H1 (cell line): ENCODE data around the gene SLC22A24.

ENCODE experiments used
- BRCA1 ChIP-seq: IDR thresholded peaks from 2 replicates; pipeline ENCODE4 v1.6.1; 2012; ENCODE audit warnings: low read depth, low read length, improper control_type of control experiment
- CBX8 ChIP-seq: fragments of 300-800, 300-1000 bp; sonication (generic); IDR thresholded peaks from 2 replicates; pipeline ENCODE4 v1.7.1; 2016; ENCODE audit warnings: low read depth, low read length, borderline replicate concordance
- CTCF ChIP-seq, 3 experiments: IDR thresholded peaks; 1 replicate in 2 of 3; 2 replicates in 1 of 3; pipeline versions ENCODE4 v1.5.1 to v1.6.1; 2011; ENCODE audit warnings: low read length in 3 of 3, mild to moderate bottlenecking in 3 of 3, inconsistent platforms in 2 of 3, low read depth in 1 of 3, moderate library complexity in 1 of 3; ENCODE audit not compliant: insufficient read depth in 1 of 3; ENCODE audit errors: control extremely low read depth in 1 of 3
- EP300 ChIP-seq, 2 experiments: IDR thresholded peaks; 1 replicate in 1 of 2; 2 replicates in 1 of 2; pipeline ENCODE4 v1.6.1; 2011 to 2012; ENCODE audit warnings: low read depth in 2 of 2, low read length in 2 of 2, mild to moderate bottlenecking in 2 of 2, borderline replicate concordance in 1 of 2, inconsistent platforms in 1 of 2, moderate library complexity in 1 of 2
- FOSL1 ChIP-seq: IDR thresholded peaks from 2 replicates; pipeline ENCODE4 v1.6.1; 2011; ENCODE audit warnings: mild to moderate bottlenecking, low read depth, low read length, moderate library complexity; ENCODE audit not compliant: insufficient read depth
- MAX ChIP-seq: IDR thresholded peaks from 2 replicates; pipeline ENCODE4 v1.6.1; 2012; ENCODE audit warnings: inconsistent platforms
- NRF1 ChIP-seq: IDR thresholded peaks from 2 replicates; pipeline ENCODE4 v1.6.1; 2011; ENCODE audit warnings: mild to moderate bottlenecking, low read depth, low read length, improper control_type of control experiment
- POLR2A ChIP-seq, 2 experiments: IDR thresholded peaks; 1 replicate in 1 of 2; 2 replicates in 1 of 2; pipeline ENCODE4 v1.6.1; 2011; ENCODE audit warnings: low read depth in 2 of 2, low read length in 2 of 2, mild to moderate bottlenecking in 2 of 2; ENCODE audit errors: control extremely low read depth in 1 of 2
- POLR2AphosphoS5 ChIP-seq: IDR thresholded peaks from 2 replicates; pipeline ENCODE4 v1.6.1; 2011; ENCODE audit warnings: low read depth, low read length
- SIN3A ChIP-seq, 2 experiments: IDR thresholded peaks in 1 of 2; conservative IDR thresholded peaks in 1 of 2; 2 replicates each; pipeline ENCODE4 v1.6.1; 2011 to 2012; ENCODE audit warnings: low read length in 2 of 2, improper control_type of control experiment in 1 of 2, low read depth in 1 of 2, mild to moderate bottlenecking in 1 of 2
- TCF12 ChIP-seq: IDR thresholded peaks from 2 replicates; pipeline ENCODE4 v1.6.1; 2011; ENCODE audit warnings: low read depth, mild to moderate bottlenecking, low read length
- USF2 ChIP-seq: IDR thresholded peaks from 2 replicates; pipeline ENCODE4 v1.6.1; 2011; ENCODE audit warnings: low read length, improper control_type of control experiment

GRCh38 chr11:63180536-63180935 is 36.5 kb upstream of the SLC22A24 start:
- no peak for TF ChIP-seq SIN3A (conservative IDR thresholded peaks at IDR 0.05 in 1 of 2, IDR thresholded peaks at IDR 0.05 in 1 of 2; ENCODE audit: low read depth in 1 of 2, low read length in 2 of 2)
- TF ChIP-seq NRF1: no peak
- TF ChIP-seq CBX8: no peak
- no peak for TF ChIP-seq EP300 (IDR thresholded peaks at IDR 0.05; ENCODE audit: borderline replicate concordance in 1 of 2, low read depth in 2 of 2, low read length in 2 of 2)
- no peak for TF ChIP-seq POLR2AphosphoS5
- TF ChIP-seq POLR2A (IDR thresholded peaks at IDR 0.05; ENCODE audit: control extremely low read depth in 1 of 2, low read depth in 2 of 2, low read length in 2 of 2): no peak
- TF ChIP-seq CTCF (IDR thresholded peaks at IDR 0.05; ENCODE audit: control extremely low read depth in 1 of 3, insufficient read depth in 1 of 3, low read depth in 1 of 3, low read length in 3 of 3): no peak
- TF ChIP-seq USF2: no peak
- no peak for TF ChIP-seq FOSL1
- TF ChIP-seq MAX: no peak
- no peak for TF ChIP-seq TCF12
- TF ChIP-seq BRCA1: no peak
